Progenitor cell of endocrine pancreas (in vitro differentiated cells): Measurements from ENCODE around the gene B3GAT1. TPM values are rescaled to one million over a fixed set of nuclear protein-coding genes. Genes with fewer than 3 reads are reported as not detected.
"Not testable (repeated sequence)": the region's sequence is repeated elsewhere in the genome, so short reads cannot be mapped to it uniquely, and the experiment has no call there.

Source experiments
- DNase-seq: peaks from one replicate; pipeline ENCODE4 v3.0.0; 2021; ENCODE audit warnings: low spot score; ENCODE audit not compliant: unreplicated experiment
- H3K27ac Mint-ChIP-seq: 2 replicates; pipeline ENCODE4 v1.8.0; 2021; ENCODE audit warnings: mild to moderate bottlenecking, moderate library complexity, mixed read lengths
- H3K27me3 Mint-ChIP-seq: 2 replicates; pipeline ENCODE4 v1.8.0; 2021; ENCODE audit warnings: mixed read lengths
- H3K36me3 Mint-ChIP-seq: 2 replicates; pipeline ENCODE4 v1.8.0; 2022; ENCODE audit warnings: mixed read lengths; ENCODE audit not compliant: insufficient read depth
- H3K4me1 Mint-ChIP-seq: 2 replicates; pipeline ENCODE4 v1.8.0; 2021; ENCODE audit warnings: low read depth, mixed read lengths
- H3K4me3 Mint-ChIP-seq: 2 replicates; pipeline ENCODE4 v1.8.0; 2021; ENCODE audit warnings: low read depth, mild to moderate bottlenecking, moderate library complexity, mixed read lengths
- H3K9me3 Mint-ChIP-seq: 2 replicates; pipeline ENCODE4 v1.8.0; 2021; ENCODE audit warnings: low read depth, mixed read lengths
- total RNA-seq: library from RNA; stranded (reverse); gene quantifications from 2 replicates; pipeline ENCODE4 v1.2.1, GENCODE V29; 2021
- TF ChIP-seq, protein P1 (sequence below): fragments of 200-600 bp; sonication (generic); IDR thresholded peaks from one replicate; pipeline ENCODE4 v1.5.0; 2021; ENCODE audit warnings: antibody characterized with exemption, mild to moderate bottlenecking; ENCODE audit not compliant: unreplicated experiment

B3GAT1 gene
- total RNA-seq, 1 donor from 2014 or later = 5.1 TPM

DNA sequence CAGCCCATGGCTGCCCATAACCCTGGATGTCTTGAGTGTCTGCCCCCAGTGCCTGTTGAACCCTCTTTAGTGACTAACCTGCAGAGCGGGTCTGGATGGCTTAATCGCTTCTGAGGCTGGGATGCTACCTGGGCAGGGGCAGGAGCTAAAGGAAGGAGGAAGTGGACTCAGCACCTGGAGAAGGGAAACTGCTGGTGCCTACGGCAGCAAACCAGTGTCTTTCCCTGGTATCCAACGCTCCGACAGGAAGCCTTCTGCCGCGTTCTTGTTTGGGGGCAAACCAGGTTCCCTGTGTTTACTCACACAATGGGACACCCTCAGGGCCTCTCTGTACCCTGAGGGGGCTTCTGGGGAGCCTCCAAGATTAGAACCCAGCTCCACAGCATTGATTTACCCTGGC, 38.1 kb upstream of the B3GAT1 start:
- no peaks in the 10 kb centered on the region for H3K4me1 Mint-ChIP-seq
- H3K9me3 Mint-ChIP-seq = no peaks in the 10 kb centered on the region
- H3K4me3 Mint-ChIP-seq = no peak overlapping the region
- H3K27ac Mint-ChIP-seq = no peak overlapping the region
- TF ChIP-seq, protein P1, sequence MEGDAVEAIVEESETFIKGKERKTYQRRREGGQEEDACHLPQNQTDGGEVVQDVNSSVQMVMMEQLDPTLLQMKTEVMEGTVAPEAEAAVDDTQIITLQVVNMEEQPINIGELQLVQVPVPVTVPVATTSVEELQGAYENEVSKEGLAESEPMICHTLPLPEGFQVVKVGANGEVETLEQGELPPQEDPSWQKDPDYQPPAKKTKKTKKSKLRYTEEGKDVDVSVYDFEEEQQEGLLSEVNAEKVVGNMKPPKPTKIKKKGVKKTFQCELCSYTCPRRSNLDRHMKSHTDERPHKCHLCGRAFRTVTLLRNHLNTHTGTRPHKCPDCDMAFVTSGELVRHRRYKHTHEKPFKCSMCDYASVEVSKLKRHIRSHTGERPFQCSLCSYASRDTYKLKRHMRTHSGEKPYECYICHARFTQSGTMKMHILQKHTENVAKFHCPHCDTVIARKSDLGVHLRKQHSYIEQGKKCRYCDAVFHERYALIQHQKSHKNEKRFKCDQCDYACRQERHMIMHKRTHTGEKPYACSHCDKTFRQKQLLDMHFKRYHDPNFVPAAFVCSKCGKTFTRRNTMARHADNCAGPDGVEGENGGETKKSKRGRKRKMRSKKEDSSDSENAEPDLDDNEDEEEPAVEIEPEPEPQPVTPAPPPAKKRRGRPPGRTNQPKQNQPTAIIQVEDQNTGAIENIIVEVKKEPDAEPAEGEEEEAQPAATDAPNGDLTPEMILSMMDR = no peak
- no peaks in the 10 kb centered on the region for H3K36me3 Mint-ChIP-seq
- no peak for DNase-seq
- peaks cover 10% of the 10 kb centered on the region for H3K27me3 Mint-ChIP-seq

DNA sequence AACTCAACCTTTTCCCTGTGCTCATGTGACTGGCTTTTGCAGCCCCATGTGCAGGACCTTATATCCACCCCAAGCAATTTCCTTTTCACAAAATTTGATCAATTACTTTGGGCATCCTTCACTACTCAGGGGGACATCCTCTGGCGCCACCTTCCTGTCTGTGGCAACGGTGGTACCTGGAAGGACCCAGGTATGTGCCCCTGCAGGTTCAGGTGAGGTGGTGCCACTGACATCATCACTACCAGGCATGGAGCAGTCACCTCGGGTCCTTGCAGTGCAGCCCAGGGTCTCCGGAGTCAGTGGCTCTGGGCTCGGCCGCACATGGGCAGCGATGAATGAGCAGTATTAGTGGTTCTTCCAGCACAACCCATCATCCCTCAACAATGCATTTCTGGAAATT, 37.7 kb upstream of the B3GAT1 start:
- peaks cover 5% of the 10 kb centered on the region for H3K27me3 Mint-ChIP-seq
- no peaks in the 10 kb centered on the region for H3K9me3 Mint-ChIP-seq
- TF ChIP-seq, protein P1 = no peak
- no peaks in the 10 kb centered on the region for H3K36me3 Mint-ChIP-seq
- no peak for DNase-seq
- no peak overlapping the region for H3K4me3 Mint-ChIP-seq
- H3K4me1 Mint-ChIP-seq = no peaks in the 10 kb centered on the region
- H3K27ac Mint-ChIP-seq = no peak overlapping the region

DNA sequence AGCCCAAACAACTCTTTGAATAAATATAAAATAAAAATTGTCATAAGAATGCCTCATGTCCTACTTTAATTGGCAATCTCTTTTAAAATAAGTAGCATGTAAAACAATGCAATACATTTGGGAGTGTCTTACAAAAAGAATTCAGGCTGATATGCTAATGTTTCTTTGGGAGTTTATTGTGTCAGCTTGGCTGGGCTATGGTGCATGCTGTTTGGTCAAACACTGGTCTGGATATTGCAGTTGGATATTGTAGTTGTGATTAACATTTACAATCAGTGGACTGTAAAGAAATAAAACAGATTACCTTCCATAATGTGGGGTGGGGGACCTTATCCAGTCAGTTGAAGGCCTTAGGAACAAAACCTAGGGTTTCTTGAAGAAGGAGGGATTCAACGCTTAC, 37.0 kb upstream of the B3GAT1 start:
- H3K27ac Mint-ChIP-seq = no peak overlapping the region
- no peak overlapping the region for H3K4me3 Mint-ChIP-seq
- no peak for DNase-seq
- TF ChIP-seq, protein P1 = no peak
- H3K36me3 Mint-ChIP-seq = no peaks in the 10 kb centered on the region
- peaks cover 4% of the 10 kb centered on the region for H3K27me3 Mint-ChIP-seq
- H3K4me1 Mint-ChIP-seq = no peaks in the 10 kb centered on the region
- no peaks in the 10 kb centered on the region for H3K9me3 Mint-ChIP-seq

DNA sequence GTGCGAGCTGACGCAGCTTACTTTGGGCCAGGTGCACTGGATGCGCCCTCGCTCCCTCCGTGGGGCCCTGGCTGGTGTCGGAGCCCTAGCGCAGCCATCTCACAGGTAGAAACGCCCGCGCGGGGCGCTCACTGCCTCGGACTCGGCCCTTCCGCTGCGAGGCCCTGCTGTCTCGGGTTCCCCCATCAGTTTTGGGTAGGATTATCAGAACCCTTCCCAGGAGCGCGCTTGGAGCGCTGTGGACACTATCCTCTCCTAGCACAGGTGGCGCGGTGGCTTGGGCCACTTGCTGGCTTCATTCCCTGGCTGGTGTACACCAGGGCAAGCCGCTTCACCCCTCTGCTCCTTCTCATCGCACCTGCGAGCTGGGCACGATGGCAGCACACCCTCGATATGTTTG, 35.7 kb upstream of the B3GAT1 start:
- Mint-ChIP-seq H3K27me3 (peaks cover 15% of the 10 kb centered on the region), H3K4me1 (no peaks in the 10 kb centered on the region)
- no peak for DNase-seq

DNA sequence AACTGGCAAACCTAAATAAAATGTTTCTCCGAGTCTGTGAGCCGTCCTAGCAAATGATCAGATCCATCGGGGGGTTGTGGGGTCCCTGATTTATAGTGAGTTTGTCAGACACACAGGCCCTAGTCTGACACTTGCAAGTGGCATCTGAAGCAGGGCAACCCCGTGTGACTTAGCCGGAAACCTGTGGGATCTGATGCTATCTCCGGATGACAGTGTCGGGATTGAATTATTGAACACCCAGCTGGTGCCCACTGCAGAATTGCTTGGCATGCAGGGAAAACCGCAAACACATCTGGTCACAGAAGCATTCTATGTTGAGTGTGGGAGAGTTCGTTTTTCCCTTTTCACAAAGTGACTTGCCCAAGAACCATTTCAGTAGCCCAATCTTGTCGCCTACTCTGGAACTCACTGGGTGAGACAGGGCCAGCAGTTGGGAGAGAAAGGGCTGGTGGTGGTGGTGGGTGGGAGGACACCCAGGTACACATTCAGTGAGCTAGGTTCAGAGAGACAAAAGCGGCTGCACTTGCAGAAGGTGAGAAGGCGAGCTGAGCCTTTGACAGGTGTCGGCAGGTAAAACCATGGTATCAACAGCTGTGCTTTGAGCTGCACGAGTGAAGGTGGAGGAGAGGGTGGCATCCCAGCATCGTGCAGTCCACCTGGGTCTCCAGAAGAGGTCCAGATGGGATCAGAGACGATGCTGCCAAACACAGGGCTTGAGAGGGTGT, 33.7 kb upstream of the B3GAT1 start:
- no peaks in the 10 kb centered on the region for H3K4me1 Mint-ChIP-seq
- peaks cover 17% of the 10 kb centered on the region for H3K27me3 Mint-ChIP-seq
- H3K27ac Mint-ChIP-seq = no peak overlapping the region
- H3K36me3 Mint-ChIP-seq = no peaks in the 10 kb centered on the region
- TF ChIP-seq, protein P1 = no peak
- no peaks in the 10 kb centered on the region for H3K9me3 Mint-ChIP-seq
- H3K4me3 Mint-ChIP-seq = no peak overlapping the region
- DNase-seq = no peak

More for the DNA sequence above, 35.7 kb upstream of the B3GAT1 start:
- no peak overlapping the region for H3K4me3 Mint-ChIP-seq
- no peak overlapping the region for H3K27ac Mint-ChIP-seq
- no peaks in the 10 kb centered on the region for H3K9me3 Mint-ChIP-seq
- no peaks in the 10 kb centered on the region for H3K36me3 Mint-ChIP-seq
- TF ChIP-seq, protein P1 = no peak

DNA sequence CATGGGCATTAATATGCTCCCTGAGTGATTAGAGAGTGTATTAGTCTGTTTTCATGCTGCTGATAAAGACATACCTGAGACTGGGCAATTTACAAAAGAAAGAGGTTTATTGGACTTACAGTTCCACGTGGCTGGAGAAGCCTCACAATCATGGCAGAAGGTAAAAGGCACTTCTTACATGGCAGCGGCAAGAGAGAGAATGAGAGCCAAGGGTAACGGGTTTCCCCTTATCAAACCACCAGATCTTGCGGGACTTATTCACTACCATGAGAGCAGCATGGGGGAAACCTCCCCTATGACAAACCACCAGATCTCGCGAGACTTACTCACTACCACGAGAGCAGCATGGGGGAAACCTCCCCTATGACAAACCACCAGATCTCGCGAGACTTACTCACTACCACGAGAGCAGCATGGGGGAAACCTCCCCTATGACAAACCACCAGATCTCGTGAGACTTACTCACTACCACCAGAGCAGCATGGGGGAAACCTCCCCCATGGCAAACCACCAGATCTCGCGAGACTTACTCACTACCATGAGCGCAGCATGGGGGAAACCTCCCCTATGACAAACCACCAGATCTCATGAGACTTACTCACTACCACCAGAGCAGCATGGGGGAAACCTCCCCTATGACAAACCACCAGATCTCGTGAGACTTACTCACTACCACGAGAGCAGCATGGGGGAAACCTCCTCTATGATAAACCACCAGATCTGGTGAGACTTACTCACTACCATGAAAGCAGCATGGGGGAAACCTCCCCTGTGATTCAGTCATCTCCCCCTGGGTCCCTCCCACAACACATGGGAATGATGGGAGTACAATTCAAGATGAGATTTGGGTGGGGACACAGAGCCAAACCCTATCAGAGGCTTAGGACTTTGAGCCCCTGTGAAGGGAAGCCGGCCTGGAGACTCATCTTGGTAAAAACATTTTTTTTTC, 32.4 kb upstream of the B3GAT1 start:
- not testable (repeated sequence) for H3K9me3 Mint-ChIP-seq

More for the DNA sequence above, 32.4 kb upstream of the B3GAT1 start:
- H3K4me3 Mint-ChIP-seq, H3K27ac Mint-ChIP-seq, H3K4me1 Mint-ChIP-seq, H3K36me3 Mint-ChIP-seq, DNase-seq: not testable (repeated sequence)
- peaks cover 17% of the 10 kb centered on the region for H3K27me3 Mint-ChIP-seq
